ENCODE data around the gene PYROXD2. TPM values are rescaled to one million over a fixed set of nuclear protein-coding genes. Genes with fewer than 3 reads are reported as not detected.

Gene PYROXD2
- total and polyA plus RNA-seq, 2 of the 13 experiments (the other 11 are each of a cell fraction or from before 2014, with no cell fraction given), result 2.0 to 6.2 TPM

DNA sequence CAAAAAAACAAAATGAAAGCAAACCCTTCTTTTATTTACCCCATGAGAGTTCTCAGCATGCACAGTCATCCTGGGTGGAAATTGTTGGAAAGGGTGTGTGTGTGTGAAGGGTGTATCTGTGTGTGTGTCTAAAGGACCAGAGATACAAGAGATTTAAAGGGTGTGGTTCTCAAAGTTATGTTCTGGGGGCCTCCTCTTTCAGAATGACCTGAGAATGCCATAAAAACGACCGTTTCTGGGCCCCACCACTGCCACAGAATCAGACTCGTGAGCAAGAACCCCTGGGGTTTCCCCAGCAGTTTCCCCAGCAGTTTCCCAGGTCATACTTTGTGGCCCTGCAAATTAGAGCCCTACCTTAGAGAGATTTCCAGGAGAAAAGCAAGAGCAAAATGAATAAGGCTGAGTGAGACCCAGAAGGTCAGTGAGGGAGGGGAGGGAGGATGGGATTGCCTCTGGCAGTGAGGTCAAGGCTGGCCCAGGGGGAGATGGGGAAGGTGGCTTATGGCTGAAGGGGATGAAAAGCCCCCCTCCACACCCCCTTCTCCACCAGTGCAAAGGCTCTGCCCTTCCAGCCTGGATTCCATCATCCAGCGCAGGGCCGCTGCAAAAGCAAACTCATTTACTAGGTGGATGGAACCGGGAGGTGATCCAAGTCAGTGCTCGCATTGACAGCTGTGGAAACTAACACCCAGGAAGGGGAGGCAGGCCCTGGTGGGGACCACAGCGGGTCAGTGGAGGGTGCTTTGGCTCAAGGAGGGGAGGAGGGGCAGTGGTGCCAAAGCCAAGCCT lies 10.2 kb downstream of the PYROXD2 start:
- H3K4me2 ChIP-seq (ENCODE audit: low read depth, low read length), result no peak overlapping the region
- H3K4me1 ChIP-seq (ENCODE audit: insufficient read depth, low read length), result no peaks in the 10 kb centered on the region
- H3K4me3 ChIP-seq (replicated peaks in 1 of 3; ENCODE audit: insufficient read depth in 1 of 3, low read depth in 2 of 3, low read length in 3 of 3), result no peak overlapping the region
- WGBS (ENCODE audit: low lambda C conversion rate), result 54% methylated on average over 8 of the region's 8 CpGs
- ChIA-PET CTCF (ENCODE audit: low intra/inter-chr PET ratio, low total read pairs) (no interaction called here), POLR2A (interaction anchor here (1.0 to 1.3 kb wide), 2 partner anchors 10 kb away, joined by 3 to 6 read pairs; partner anchors contain the start of gene PYROXD2)
- BruUV-seq (replicated peaks), result no TSS peak
- intact Hi-C loops (cut with micrococcal nuclease; ENCODE audit: unreplicated experiment), result no loop called here
- H2AFZ ChIP-seq (ENCODE audit: low read length), result no peak overlapping the region
- H4K20me1 ChIP-seq (ENCODE audit: insufficient read depth, low read length), result no peaks in the 10 kb centered on the region
- H3K27me3 ChIP-seq (ENCODE audit: control insufficient read depth in 1 of 2, insufficient read depth in 2 of 2, low read length in 2 of 2), result no peaks in the 10 kb centered on the region
- DNase-seq (ENCODE audit: low spot score), result no peak
- H3K36me3 ChIP-seq (replicated peaks in 1 of 2; ENCODE audit: control insufficient read depth in 1 of 2, insufficient read depth in 2 of 2, low read length in 2 of 2), result no peaks in the 10 kb centered on the region
- no peak overlapping the region for H3K9ac ChIP-seq (ENCODE audit: insufficient read depth, low read depth, low read length)
- no peak overlapping the region for H3K27ac ChIP-seq (ENCODE audit: extremely low read length, insufficient read depth, low read length)
- H3K9me3 ChIP-seq (ENCODE audit: low read length), result no peaks in the 10 kb centered on the region
- in situ Hi-C loops (cut with HindIII; ENCODE audit: extremely low pct_ligation_motif_present, low pct_unique_long_range_greater_than_20kb), result no loop called here
- FAIRE-seq, result no peak
- no peaks in the 10 kb centered on the region for H3K79me2 ChIP-seq (ENCODE audit: insufficient read depth, low read length)
- ATAC-seq, result no peak
- no peak for TF ChIP-seq MYNN (CRISPR knock-in tag; IDR thresholded peaks at IDR 0.05; ENCODE audit: low read depth)
- TF ChIP-seq, protein P1, sequence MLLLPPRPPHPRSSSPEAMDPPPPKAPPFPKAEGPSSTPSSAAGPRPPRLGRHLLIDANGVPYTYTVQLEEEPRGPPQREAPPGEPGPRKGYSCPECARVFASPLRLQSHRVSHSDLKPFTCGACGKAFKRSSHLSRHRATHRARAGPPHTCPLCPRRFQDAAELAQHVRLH (CRISPR knock-in tag; IDR thresholded peaks at IDR 0.05; ENCODE audit: borderline replicate concordance, low read depth), result no peak
- no peak for TF ChIP-seq ZNF772 (CRISPR knock-in tag; IDR thresholded peaks at IDR 0.05)
- TF ChIP-seq, protein P2, sequence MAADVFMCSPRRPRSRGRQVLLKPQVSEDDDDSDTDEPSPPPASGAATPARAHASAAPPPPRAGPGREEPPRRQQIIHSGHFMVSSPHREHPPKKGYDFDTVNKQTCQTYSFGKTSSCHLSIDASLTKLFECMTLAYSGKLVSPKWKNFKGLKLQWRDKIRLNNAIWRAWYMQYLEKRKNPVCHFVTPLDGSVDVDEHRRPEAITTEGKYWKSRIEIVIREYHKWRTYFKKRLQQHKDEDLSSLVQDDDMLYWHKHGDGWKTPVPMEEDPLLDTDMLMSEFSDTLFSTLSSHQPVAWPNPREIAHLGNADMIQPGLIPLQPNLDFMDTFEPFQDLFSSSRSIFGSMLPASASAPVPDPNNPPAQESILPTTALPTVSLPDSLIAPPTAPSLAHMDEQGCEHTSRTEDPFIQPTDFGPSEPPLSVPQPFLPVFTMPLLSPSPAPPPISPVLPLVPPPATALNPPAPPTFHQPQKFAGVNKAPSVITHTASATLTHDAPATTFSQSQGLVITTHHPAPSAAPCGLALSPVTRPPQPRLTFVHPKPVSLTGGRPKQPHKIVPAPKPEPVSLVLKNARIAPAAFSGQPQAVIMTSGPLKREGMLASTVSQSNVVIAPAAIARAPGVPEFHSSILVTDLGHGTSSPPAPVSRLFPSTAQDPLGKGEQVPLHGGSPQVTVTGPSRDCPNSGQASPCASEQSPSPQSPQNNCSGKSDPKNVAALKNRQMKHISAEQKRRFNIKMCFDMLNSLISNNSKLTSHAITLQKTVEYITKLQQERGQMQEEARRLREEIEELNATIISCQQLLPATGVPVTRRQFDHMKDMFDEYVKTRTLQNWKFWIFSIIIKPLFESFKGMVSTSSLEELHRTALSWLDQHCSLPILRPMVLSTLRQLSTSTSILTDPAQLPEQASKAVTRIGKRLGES (CRISPR knock-in tag; IDR thresholded peaks at IDR 0.05; ENCODE audit: borderline replicate concordance), result no peak
- TF ChIP-seq, protein P3, sequence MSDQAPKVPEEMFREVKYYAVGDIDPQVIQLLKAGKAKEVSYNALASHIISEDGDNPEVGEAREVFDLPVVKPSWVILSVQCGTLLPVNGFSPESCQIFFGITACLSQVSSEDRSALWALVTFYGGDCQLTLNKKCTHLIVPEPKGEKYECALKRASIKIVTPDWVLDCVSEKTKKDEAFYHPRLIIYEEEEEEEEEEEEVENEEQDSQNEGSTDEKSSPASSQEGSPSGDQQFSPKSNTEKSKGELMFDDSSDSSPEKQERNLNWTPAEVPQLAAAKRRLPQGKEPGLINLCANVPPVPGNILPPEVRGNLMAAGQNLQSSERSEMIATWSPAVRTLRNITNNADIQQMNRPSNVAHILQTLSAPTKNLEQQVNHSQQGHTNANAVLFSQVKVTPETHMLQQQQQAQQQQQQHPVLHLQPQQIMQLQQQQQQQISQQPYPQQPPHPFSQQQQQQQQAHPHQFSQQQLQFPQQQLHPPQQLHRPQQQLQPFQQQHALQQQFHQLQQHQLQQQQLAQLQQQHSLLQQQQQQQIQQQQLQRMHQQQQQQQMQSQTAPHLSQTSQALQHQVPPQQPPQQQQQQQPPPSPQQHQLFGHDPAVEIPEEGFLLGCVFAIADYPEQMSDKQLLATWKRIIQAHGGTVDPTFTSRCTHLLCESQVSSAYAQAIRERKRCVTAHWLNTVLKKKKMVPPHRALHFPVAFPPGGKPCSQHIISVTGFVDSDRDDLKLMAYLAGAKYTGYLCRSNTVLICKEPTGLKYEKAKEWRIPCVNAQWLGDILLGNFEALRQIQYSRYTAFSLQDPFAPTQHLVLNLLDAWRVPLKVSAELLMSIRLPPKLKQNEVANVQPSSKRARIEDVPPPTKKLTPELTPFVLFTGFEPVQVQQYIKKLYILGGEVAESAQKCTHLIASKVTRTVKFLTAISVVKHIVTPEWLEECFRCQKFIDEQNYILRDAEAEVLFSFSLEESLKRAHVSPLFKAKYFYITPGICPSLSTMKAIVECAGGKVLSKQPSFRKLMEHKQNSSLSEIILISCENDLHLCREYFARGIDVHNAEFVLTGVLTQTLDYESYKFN (CRISPR knock-in tag; conservative IDR thresholded peaks at IDR 0.05), result no peak
- TF ChIP-seq ZNF232 (CRISPR knock-in tag; IDR thresholded peaks at IDR 0.05; ENCODE audit: borderline replicate concordance), result no peak
- no peak for TF ChIP-seq KMT2B (CRISPR knock-in tag; IDR thresholded peaks at IDR 0.05)
- no peak for TF ChIP-seq ZNF616 (CRISPR knock-in tag; IDR thresholded peaks at IDR 0.05; ENCODE audit: low read depth)
- no peak for TF ChIP-seq EHMT2 (IDR thresholded peaks at IDR 0.05; ENCODE audit: borderline replicate concordance, low read depth, low read length)
- no peak for TF ChIP-seq TBX2 (CRISPR knock-in tag; IDR thresholded peaks at IDR 0.05; ENCODE audit: borderline replicate concordance)
- no peak for TF ChIP-seq HNF4A (CRISPR knock-in tag; IDR thresholded peaks at IDR 0.05)
- no peak for TF ChIP-seq PHF20 (CRISPR knock-in tag; IDR thresholded peaks at IDR 0.05)
- no peak for TF ChIP-seq EEA1 (CRISPR knock-in tag; IDR thresholded peaks at IDR 0.05; ENCODE audit: borderline replicate concordance)
- TF ChIP-seq, protein P4, sequence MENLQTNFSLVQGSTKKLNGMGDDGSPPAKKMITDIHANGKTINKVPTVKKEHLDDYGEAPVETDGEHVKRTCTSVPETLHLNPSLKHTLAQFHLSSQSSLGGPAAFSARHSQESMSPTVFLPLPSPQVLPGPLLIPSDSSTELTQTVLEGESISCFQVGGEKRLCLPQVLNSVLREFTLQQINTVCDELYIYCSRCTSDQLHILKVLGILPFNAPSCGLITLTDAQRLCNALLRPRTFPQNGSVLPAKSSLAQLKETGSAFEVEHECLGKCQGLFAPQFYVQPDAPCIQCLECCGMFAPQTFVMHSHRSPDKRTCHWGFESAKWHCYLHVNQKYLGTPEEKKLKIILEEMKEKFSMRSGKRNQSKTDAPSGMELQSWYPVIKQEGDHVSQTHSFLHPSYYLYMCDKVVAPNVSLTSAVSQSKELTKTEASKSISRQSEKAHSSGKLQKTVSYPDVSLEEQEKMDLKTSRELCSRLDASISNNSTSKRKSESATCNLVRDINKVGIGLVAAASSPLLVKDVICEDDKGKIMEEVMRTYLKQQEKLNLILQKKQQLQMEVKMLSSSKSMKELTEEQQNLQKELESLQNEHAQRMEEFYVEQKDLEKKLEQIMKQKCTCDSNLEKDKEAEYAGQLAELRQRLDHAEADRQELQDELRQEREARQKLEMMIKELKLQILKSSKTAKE (CRISPR knock-in tag; IDR thresholded peaks at IDR 0.05; ENCODE audit: borderline replicate concordance), result no peak
- TF ChIP-seq ZNF335 (CRISPR knock-in tag; IDR thresholded peaks at IDR 0.05), result no peak
